Loucy (cell line): ENCODE measurements around the gene MAPRE3.

Experiments
- H2AFZ ChIP-seq: fragments of 200-600 bp; sonication (generic); 2 replicates; pipeline ENCODE4 v1.6.0; 2016; ENCODE audit warnings: antibody characterized with exemption, mild to moderate bottlenecking, low read length, moderate library complexity
- H3F3A ChIP-seq: fragments of 200-600 bp; 2 replicates; pipeline ENCODE4 v1.6.0; 2016; ENCODE audit warnings: antibody characterized with exemption, low read depth, mild to moderate bottlenecking
- H3K27me3 ChIP-seq: fragments of 200-600 bp; sonication (generic); 2 replicates; pipeline ENCODE4 v1.6.1; 2014; ENCODE audit warnings: low read length, mild to moderate bottlenecking; ENCODE audit not compliant: insufficient read depth, poor library complexity, severe bottlenecking
- H3K36me3 ChIP-seq: fragments of 200-600 bp; sonication (generic); 2 replicates; pipeline ENCODE4 v1.6.1; 2016; ENCODE audit warnings: low read length; ENCODE audit not compliant: insufficient read depth
- H3K4me1 ChIP-seq: fragments of 200-600 bp; sonication (generic); 2 replicates; pipeline ENCODE4 v1.5.1; 2014; ENCODE audit warnings: low read length, mild to moderate bottlenecking; ENCODE audit not compliant: insufficient read depth, poor library complexity, severe bottlenecking
- H3K4me2 ChIP-seq: fragments of 200-600 bp; sonication (generic); 2 replicates; pipeline ENCODE4 v1.6.0; 2014; ENCODE audit warnings: antibody characterized with exemption, low read length, low read depth, mild to moderate bottlenecking; ENCODE audit not compliant: poor library complexity, severe bottlenecking
- H3K4me3 ChIP-seq: fragments of 200-600 bp; sonication (generic); 2 replicates; pipeline ENCODE4 v1.5.1; 2014; ENCODE audit warnings: low read length, mild to moderate bottlenecking, mixed read lengths; ENCODE audit not compliant: poor library complexity, severe bottlenecking
- H3K79me2 ChIP-seq: fragments of 200-600 bp; sonication (generic); 2 replicates; pipeline ENCODE4 v1.6.1; 2014; ENCODE audit warnings: low read length; ENCODE audit not compliant: insufficient read depth
- H3K9ac ChIP-seq: fragments of 200-600 bp; sonication (generic); 2 replicates; pipeline ENCODE4 v1.6.0; 2014; ENCODE audit warnings: mild to moderate bottlenecking, low read depth, low read length, moderate library complexity; ENCODE audit not compliant: poor library complexity, severe bottlenecking
- H3K9me2 ChIP-seq: fragments of 200-600 bp; sonication (generic); replicated peaks from 2 replicates; pipeline ENCODE4 v1.6.1; 2016; ENCODE audit warnings: low read depth, low read length, mixed read lengths
- H3K9me3 ChIP-seq: fragments of 200-600 bp; sonication (generic); 2 replicates; pipeline ENCODE4 v1.6.1; 2014; ENCODE audit warnings: mild to moderate bottlenecking, antibody characterized with exemption, low read length, low read depth; ENCODE audit not compliant: insufficient read depth
- H4K20me1 ChIP-seq: fragments of 200-600 bp; sonication (generic); 2 replicates; pipeline ENCODE4 v1.6.0; 2014; ENCODE audit warnings: antibody characterized with exemption, low read length, mild to moderate bottlenecking; ENCODE audit not compliant: insufficient read depth, poor library complexity, severe bottlenecking
- CTCF ChIP-seq: fragments of 200-600 bp; sonication (generic); conservative IDR thresholded peaks from 2 replicates; pipeline ENCODE4 v1.5.1; 2014; ENCODE audit warnings: mild to moderate bottlenecking, antibody characterized with exemption, low read length
- EZH2phosphoT487 ChIP-seq: fragments of 200-600 bp; IDR thresholded peaks from 2 replicates; pipeline ENCODE4 v1.6.1; 2018; ENCODE audit warnings: antibody characterized with exemption, mild to moderate bottlenecking, moderate library complexity, borderline replicate concordance

Gene MAPRE3

GRCh38 chr2:27049422-27050280 is 79.2 kb downstream of the MAPRE3 start:
- peaks cover 10% of the 10 kb centered on the region; the same call in 1 of the 2 replicates for H3K36me3 ChIP-seq
- H3K4me1 ChIP-seq = peaks cover 25% of the 10 kb centered on the region
- H3K9ac ChIP-seq = peak overlapping the region; percentile 88
- TF ChIP-seq EZH2phosphoT487 (no peak), CTCF (no peak)
- H3K79me2 ChIP-seq = peaks cover 18% of the 10 kb centered on the region
- peak overlapping the region; percentile 94 for H3K4me3 ChIP-seq
- no peaks in the 10 kb centered on the region for H3K9me3 ChIP-seq
- peak overlapping the region; percentile 83 for H3K4me2 ChIP-seq
- no peaks in the 10 kb centered on the region for H4K20me1 ChIP-seq
- no peaks in the 10 kb centered on the region for H3K27me3 ChIP-seq
- no peaks in the 10 kb centered on the region for H3K9me2 ChIP-seq
- H3F3A ChIP-seq = peaks cover 3% of the 10 kb centered on the region; the same call in 1 of the 2 replicates
- H2AFZ ChIP-seq = peak overlapping the region; percentile 92

- H3K36me3 ChIP-seq = peaks cover 18% of the 10 kb centered on the region; the same call in 1 of the 2 replicates
- no peaks in the 10 kb centered on the region for H3K27me3 ChIP-seq
- H3K4me3 ChIP-seq = peak overlapping the region; percentile 94
- TF ChIP-seq CTCF (peak; percentile 33), EZH2phosphoT487 (no peak)
- peak overlapping the region; percentile 92 for H2AFZ ChIP-seq
- peaks cover 3% of the 10 kb centered on the region; the same call in 1 of the 2 replicates for H3F3A ChIP-seq
- H3K79me2 ChIP-seq = peaks cover 18% of the 10 kb centered on the region
- H3K4me1 ChIP-seq = peaks cover 25% of the 10 kb centered on the region
- no peaks in the 10 kb centered on the region for H3K9me2 ChIP-seq
- H3K9ac ChIP-seq = peak overlapping the region; percentile 88
- H3K9me3 ChIP-seq = no peaks in the 10 kb centered on the region
- H3K4me2 ChIP-seq = peak overlapping the region; percentile 83
- no peaks in the 10 kb centered on the region for H4K20me1 ChIP-seq
Measured at GRCh38 chr2:27050281-27050995, 80.0 kb downstream of the MAPRE3 start.

GRCh38 chr2:27050996-27051901 is 80.8 kb downstream of the MAPRE3 start, which contains the start of gene AGBL5:
TSS of gene AGBL5 (plus strand) at chr2:27051668. CDS start at chr2:27052959, 1,291 bp downstream.
- H3F3A ChIP-seq = peaks cover 3% of the 10 kb centered on the region; the same call in 1 of the 2 replicates
- peaks cover 25% of the 10 kb centered on the region for H3K4me1 ChIP-seq
- no peaks in the 10 kb centered on the region for H3K27me3 ChIP-seq
- H3K4me3 ChIP-seq = peak within 1 kb of the TSS; percentile 94
- no peaks in the 10 kb centered on the region for H3K9me2 ChIP-seq
- peak within 1 kb of the TSS; percentile 88 for H3K9ac ChIP-seq
- H4K20me1 ChIP-seq = no peaks in the 10 kb centered on the region
- peaks cover 26% of the 10 kb centered on the region; the same call in 1 of the 2 replicates for H3K36me3 ChIP-seq
- H3K4me2 ChIP-seq = peak within 1 kb of the TSS; percentile 91
- TF ChIP-seq EZH2phosphoT487 (no peak), CTCF (no peak)
- peak within 1 kb of the TSS; percentile 92 for H2AFZ ChIP-seq
- H3K9me3 ChIP-seq = no peaks in the 10 kb centered on the region
- peaks cover 21% of the 10 kb centered on the region for H3K79me2 ChIP-seq
